HL-60 (cell line): Measurements from ENCODE around the gene CAMK1D.

Source experiments
- POLR2AphosphoS5 ChIP-seq: IDR thresholded peaks from 2 replicates; pipeline ENCODE4 v1.6.1; 2012; ENCODE audit warnings: low read depth
- SPI1 ChIP-seq: IDR thresholded peaks from 2 replicates; pipeline ENCODE4 v1.6.1; 2012; ENCODE audit warnings: low read depth, mild to moderate bottlenecking, borderline replicate concordance
- TF ChIP-seq, protein P1 (sequence below): IDR thresholded peaks from one replicate; pipeline ENCODE4 v1.5.1; 2011; ENCODE audit warnings: low read length, control low read depth, inconsistent platforms; ENCODE audit not compliant: insufficient read depth
- TF ChIP-seq, protein P2 (sequence below): IDR thresholded peaks from 2 replicates; pipeline ENCODE4 v1.6.1; 2012; ENCODE audit warnings: low read depth; ENCODE audit not compliant: insufficient replicate concordance

DNA sequence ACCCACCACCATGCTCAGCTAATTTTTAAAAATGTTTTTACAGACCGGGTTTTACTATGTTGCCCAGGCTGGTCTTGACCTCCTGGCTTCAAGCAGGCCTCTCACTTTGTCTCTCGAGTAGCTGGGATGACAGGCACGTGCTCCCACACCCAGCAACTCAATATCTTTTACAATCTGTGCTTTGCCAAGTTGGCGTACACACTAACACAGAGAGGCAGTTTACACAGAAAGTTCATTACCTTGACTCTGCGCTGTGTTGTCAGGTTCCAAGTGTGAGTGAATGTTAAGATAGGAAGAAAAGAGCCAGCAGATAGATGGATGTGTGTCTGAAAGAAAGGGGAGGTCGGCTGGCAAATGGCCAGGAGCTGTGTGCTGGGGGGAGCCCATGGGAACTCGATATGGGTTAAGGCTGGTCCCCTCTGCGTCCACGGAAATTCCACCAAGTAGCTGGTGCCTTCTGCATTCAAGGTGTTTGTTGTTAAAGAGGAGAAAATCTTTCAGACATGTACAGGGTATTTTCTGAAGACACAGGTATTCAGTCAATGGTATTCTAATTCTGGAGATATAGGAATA lies 299.8 kb downstream of the CAMK1D start:
- TF ChIP-seq, protein P1, sequence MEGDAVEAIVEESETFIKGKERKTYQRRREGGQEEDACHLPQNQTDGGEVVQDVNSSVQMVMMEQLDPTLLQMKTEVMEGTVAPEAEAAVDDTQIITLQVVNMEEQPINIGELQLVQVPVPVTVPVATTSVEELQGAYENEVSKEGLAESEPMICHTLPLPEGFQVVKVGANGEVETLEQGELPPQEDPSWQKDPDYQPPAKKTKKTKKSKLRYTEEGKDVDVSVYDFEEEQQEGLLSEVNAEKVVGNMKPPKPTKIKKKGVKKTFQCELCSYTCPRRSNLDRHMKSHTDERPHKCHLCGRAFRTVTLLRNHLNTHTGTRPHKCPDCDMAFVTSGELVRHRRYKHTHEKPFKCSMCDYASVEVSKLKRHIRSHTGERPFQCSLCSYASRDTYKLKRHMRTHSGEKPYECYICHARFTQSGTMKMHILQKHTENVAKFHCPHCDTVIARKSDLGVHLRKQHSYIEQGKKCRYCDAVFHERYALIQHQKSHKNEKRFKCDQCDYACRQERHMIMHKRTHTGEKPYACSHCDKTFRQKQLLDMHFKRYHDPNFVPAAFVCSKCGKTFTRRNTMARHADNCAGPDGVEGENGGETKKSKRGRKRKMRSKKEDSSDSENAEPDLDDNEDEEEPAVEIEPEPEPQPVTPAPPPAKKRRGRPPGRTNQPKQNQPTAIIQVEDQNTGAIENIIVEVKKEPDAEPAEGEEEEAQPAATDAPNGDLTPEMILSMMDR: no peak
- TF ChIP-seq POLR2AphosphoS5: no peak
- TF ChIP-seq, protein P2, sequence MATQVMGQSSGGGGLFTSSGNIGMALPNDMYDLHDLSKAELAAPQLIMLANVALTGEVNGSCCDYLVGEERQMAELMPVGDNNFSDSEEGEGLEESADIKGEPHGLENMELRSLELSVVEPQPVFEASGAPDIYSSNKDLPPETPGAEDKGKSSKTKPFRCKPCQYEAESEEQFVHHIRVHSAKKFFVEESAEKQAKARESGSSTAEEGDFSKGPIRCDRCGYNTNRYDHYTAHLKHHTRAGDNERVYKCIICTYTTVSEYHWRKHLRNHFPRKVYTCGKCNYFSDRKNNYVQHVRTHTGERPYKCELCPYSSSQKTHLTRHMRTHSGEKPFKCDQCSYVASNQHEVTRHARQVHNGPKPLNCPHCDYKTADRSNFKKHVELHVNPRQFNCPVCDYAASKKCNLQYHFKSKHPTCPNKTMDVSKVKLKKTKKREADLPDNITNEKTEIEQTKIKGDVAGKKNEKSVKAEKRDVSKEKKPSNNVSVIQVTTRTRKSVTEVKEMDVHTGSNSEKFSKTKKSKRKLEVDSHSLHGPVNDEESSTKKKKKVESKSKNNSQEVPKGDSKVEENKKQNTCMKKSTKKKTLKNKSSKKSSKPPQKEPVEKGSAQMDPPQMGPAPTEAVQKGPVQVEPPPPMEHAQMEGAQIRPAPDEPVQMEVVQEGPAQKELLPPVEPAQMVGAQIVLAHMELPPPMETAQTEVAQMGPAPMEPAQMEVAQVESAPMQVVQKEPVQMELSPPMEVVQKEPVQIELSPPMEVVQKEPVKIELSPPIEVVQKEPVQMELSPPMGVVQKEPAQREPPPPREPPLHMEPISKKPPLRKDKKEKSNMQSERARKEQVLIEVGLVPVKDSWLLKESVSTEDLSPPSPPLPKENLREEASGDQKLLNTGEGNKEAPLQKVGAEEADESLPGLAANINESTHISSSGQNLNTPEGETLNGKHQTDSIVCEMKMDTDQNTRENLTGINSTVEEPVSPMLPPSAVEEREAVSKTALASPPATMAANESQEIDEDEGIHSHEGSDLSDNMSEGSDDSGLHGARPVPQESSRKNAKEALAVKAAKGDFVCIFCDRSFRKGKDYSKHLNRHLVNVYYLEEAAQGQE: no peak
- TF ChIP-seq SPI1: no peak
